Left colon (tissue), 2 donors: ENCODE measurements around the gene FASTK. TPM values are rescaled to one million over a fixed set of nuclear protein-coding genes. Genes with fewer than 3 reads are reported as not detected.

ENCODE experiments used
- total RNA-seq, 2 donors: library from RNA; stranded (reverse); fragmentation: NEBNext Ultra II Directional; extraction: Animal tissue kit (Norgen Biotek cat#: 25700); gene quantifications; one replicate each; pipeline ENCODE4 v1.2.1, GENCODE V29; 2021
- donor health status: DM: no; HTN: no; CAD: no.
- donor health status: DM: yes; HTN: yes; CAD: no.

The FASTK gene
- total RNA-seq, 2 donors from 2014 or later: 82.0 to 108 TPM

Other genes with a start within 250 kb of the FASTK start
- 100 to 1,000 TPM; 566 to 682 TPM for gene AOC1, start 228.3 kb downstream of the FASTK start, total RNA-seq
- 10 to 100 TPM in 1 of 2 donors, under 1 TPM in 1; 0.92 to 10.4 TPM for gene KCNH2, start 102.5 kb downstream of the FASTK start, total RNA-seq
- gene NOS3, start 89.8 kb downstream of the FASTK start, total RNA-seq: 1 to 10 TPM; 2.7 to 5.4 TPM
- gene ATG9B, start 56.3 kb downstream of the FASTK start, total RNA-seq: under 1 TPM in 1 of 2 donors, not detected in 1; 0.22 TPM
- gene ABCB8, start 52.4 kb downstream of the FASTK start, total RNA-seq: 10 to 100 TPM; 25.3 to 40.0 TPM
- 1 to 10 TPM; 1.4 to 2.3 TPM for gene ASIC3, start 32.3 kb downstream of the FASTK start, total RNA-seq
- gene CDK5, start 22.9 kb downstream of the FASTK start, total RNA-seq: 10 to 100 TPM; 12.8 to 15.1 TPM
- gene SLC4A2, start 21.2 kb downstream of the FASTK start, total RNA-seq: 10 to 100 TPM; 76.7 to 97.4 TPM
- gene TMUB1, start 2.7 kb upstream of the FASTK start, total RNA-seq: 10 to 100 TPM; 72.4 to 80.7 TPM
- gene AGAP3, start 5.7 kb upstream of the FASTK start, total RNA-seq: 10 to 100 TPM; 50.8 to 64.0 TPM
- gene GBX1, start 86.9 kb upstream of the FASTK start, total RNA-seq: not detected
- gene ASB10, start 106.4 kb upstream of the FASTK start, total RNA-seq: not detected
- gene H2BK1, start 129.7 kb upstream of the FASTK start, total RNA-seq: not detected
- gene ABCF2, start 146.4 kb upstream of the FASTK start, total RNA-seq: 10 to 100 TPM; 27.9 to 28.0 TPM
- gene CHPF2, start 151.7 kb upstream of the FASTK start, total RNA-seq: 10 to 100 TPM; 46.8 to 48.8 TPM
- gene SMARCD3, start 167.9 kb upstream of the FASTK start, total RNA-seq: 1 to 10 TPM; 4.3 to 9.8 TPM